Measurements from ENCODE around the gene MSX2. TPM values are rescaled to one million over a fixed set of nuclear protein-coding genes. Genes with fewer than 3 reads are reported as not detected.

Gene MSX2
- total and polyA plus RNA-seq, 2 donors (not counting 1 experiment from before 2014, with no cell fraction given): not detected

DNA sequence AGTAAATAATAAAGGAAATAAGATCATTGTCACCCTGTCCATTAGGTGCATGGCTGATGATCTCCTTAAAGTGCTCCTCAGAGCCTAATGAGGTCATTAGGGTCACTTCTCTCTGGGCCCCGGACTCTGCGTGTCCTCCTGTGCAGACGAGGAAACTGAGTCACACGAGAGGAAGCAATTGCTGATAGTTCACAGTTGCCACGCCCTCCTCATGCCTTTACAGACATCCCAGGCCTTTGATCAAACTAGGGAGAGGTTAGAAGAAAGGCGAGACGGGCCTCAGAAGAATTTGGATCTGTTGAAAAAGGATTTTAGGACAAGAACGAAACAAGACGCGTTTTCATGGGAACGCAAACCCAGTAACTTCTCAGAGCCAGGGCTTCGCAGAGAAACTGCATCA is 32.0 kb upstream of the MSX2 start:
- H3K4me2 ChIP-seq (replicated peaks; ENCODE audit: low read depth, low read length, poor library complexity, severe bottlenecking): peak overlapping the region; percentile 15
- H3K4me1 Mint-ChIP-seq: peaks cover 7% of the 10 kb centered on the region

DNA sequence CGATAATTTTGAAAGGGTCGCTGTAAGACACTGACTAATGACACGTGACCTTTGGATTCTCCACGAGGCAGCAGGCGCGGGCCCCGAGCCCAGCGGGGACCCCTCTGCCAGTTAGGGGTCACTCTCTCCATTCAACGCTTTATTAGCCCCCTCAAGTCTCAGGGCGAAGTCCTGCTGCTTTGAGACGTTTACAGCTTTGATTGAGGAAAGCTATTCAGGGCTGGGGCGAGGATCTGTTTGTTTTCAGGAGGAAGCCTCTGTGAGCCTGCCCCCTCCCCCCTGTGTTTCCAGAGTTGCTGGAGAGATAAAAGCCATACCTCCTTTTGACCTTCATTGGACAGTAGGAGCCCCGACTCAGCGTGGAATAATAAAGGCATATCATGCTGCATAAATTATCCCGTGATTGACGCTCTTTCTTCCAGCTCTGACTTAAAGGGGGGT is 31.4 kb upstream of the MSX2 start:
- WGBS (ENCODE audit: insufficient coverage): 0% methylated on average over 2 of the region's 16 CpGs
- DNase-seq: no peak
- peaks cover 0 to 5% of the 10 kb centered on the region in 2 donors for H3K4me1 ChIP-seq (ENCODE audit: control insufficient read depth in 2 of 2, insufficient read depth in 2 of 2, low read length in 2 of 2)
- ChIA-PET CTCF (no interaction called here), POLR2A (no interaction called here)
- H3K79me2 ChIP-seq (ENCODE audit: control insufficient read depth, insufficient read depth, low read length): no peaks in the 10 kb centered on the region
- H2AFZ ChIP-seq (ENCODE audit: insufficient read depth, low read depth, low read length, poor library complexity, severe bottlenecking): peak overlapping the region; percentile 15
- H3K9me3 Mint-ChIP-seq (ENCODE audit: insufficient read depth): no peaks in the 10 kb centered on the region
- H3K4me1 Mint-ChIP-seq: peaks cover 7% of the 10 kb centered on the region
- no peak for TF ChIP-seq EZH2 (IDR thresholded peaks at IDR 0.05; ENCODE audit: borderline replicate concordance, insufficient read depth, low read depth, low read length, poor library complexity, severe bottlenecking)
- TF ChIP-seq, protein P1, sequence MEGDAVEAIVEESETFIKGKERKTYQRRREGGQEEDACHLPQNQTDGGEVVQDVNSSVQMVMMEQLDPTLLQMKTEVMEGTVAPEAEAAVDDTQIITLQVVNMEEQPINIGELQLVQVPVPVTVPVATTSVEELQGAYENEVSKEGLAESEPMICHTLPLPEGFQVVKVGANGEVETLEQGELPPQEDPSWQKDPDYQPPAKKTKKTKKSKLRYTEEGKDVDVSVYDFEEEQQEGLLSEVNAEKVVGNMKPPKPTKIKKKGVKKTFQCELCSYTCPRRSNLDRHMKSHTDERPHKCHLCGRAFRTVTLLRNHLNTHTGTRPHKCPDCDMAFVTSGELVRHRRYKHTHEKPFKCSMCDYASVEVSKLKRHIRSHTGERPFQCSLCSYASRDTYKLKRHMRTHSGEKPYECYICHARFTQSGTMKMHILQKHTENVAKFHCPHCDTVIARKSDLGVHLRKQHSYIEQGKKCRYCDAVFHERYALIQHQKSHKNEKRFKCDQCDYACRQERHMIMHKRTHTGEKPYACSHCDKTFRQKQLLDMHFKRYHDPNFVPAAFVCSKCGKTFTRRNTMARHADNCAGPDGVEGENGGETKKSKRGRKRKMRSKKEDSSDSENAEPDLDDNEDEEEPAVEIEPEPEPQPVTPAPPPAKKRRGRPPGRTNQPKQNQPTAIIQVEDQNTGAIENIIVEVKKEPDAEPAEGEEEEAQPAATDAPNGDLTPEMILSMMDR (IDR thresholded peaks at IDR 0.05): no peak
- no peaks in the 10 kb centered on the region for H3K36me3 ChIP-seq (replicated peaks in 1 of 2; ENCODE audit: control extremely low read depth in 1 of 2, control insufficient read depth in 1 of 2, extremely low read depth in 1 of 2, insufficient read depth in 2 of 2, low read length in 1 of 2)
- peaks cover 0 to 5% (median 0%) of the 10 kb centered on the region in 3 donors for H3K9me3 ChIP-seq (ENCODE audit: control extremely low read depth in 1 of 3, control insufficient read depth in 2 of 3, insufficient read depth in 1 of 3, low read length in 2 of 3)
- H3K27me3 ChIP-seq (replicated peaks in 1 of 4; ENCODE audit: control extremely low read depth in 1 of 4, control insufficient read depth in 3 of 4, insufficient read depth in 4 of 4, low read length in 3 of 4): peaks cover 0 to 35% (median 17%) of the 10 kb centered on the region in 4 experiments
- H3K4me3 Mint-ChIP-seq: no peak overlapping the region
- H3K4me2 ChIP-seq (replicated peaks; ENCODE audit: low read depth, low read length, poor library complexity, severe bottlenecking): peak overlapping the region; percentile 15
- no peaks in the 10 kb centered on the region for H4K20me1 ChIP-seq (ENCODE audit: control insufficient read depth, insufficient read depth, low read length, poor library complexity, severe bottlenecking)
- peaks cover 64% of the 10 kb centered on the region for H3K27me3 Mint-ChIP-seq
- no peak overlapping the region for H3K4me3 ChIP-seq (ENCODE audit: control extremely low read depth in 1 of 5, extremely low read depth in 1 of 5, insufficient read depth in 1 of 5, low read depth in 2 of 5, low read length in 4 of 5)
- no peak overlapping the region for H3K9ac ChIP-seq (ENCODE audit: low read length)
- no peak overlapping the region for H3K27ac Mint-ChIP-seq
- no peak for ATAC-seq (ENCODE audit: low read depth)
- H3K27ac ChIP-seq (ENCODE audit: low read length in 2 of 2): no peak overlapping the region
- intact Hi-C loops (cut with micrococcal nuclease): no loop called here

More for the DNA sequence above, 32.0 kb upstream of the MSX2 start:
- no peak overlapping the region for H3K4me3 Mint-ChIP-seq
- Histone ChIP-seq H3K9ac (ENCODE audit: low read length) (no peak overlapping the region), H2AFZ (ENCODE audit: insufficient read depth, low read depth, low read length, poor library complexity, severe bottlenecking) (peak overlapping the region; percentile 15), H3K4me3 (ENCODE audit: control extremely low read depth in 1 of 5, extremely low read depth in 1 of 5, insufficient read depth in 1 of 5, low read depth in 2 of 5, low read length in 4 of 5) (no peak overlapping the region), H4K20me1 (ENCODE audit: control insufficient read depth, insufficient read depth, low read length, poor library complexity, severe bottlenecking) (no peaks in the 10 kb centered on the region), H3K79me2 (ENCODE audit: control insufficient read depth, insufficient read depth, low read length) (no peaks in the 10 kb centered on the region), H3K9me3 (ENCODE audit: control extremely low read depth in 1 of 3, control insufficient read depth in 2 of 3, insufficient read depth in 1 of 3, low read length in 2 of 3) (peaks cover 0 to 5% (median 0%) of the 10 kb centered on the region in 3 donors), H3K36me3 (replicated peaks in 1 of 2; ENCODE audit: control extremely low read depth in 1 of 2, control insufficient read depth in 1 of 2, extremely low read depth in 1 of 2, insufficient read depth in 2 of 2, low read length in 1 of 2) (no peaks in the 10 kb centered on the region), H3K4me1 (ENCODE audit: control insufficient read depth in 2 of 2, insufficient read depth in 2 of 2, low read length in 2 of 2) (peaks cover 0 to 5% of the 10 kb centered on the region in 2 donors), H3K27ac (ENCODE audit: low read length in 2 of 2) (no peak overlapping the region), H3K27me3 (replicated peaks in 1 of 4; ENCODE audit: control extremely low read depth in 1 of 4, control insufficient read depth in 3 of 4, insufficient read depth in 4 of 4, low read length in 3 of 4) (peaks cover 0 to 35% (median 19%) of the 10 kb centered on the region in 4 experiments)
- peaks cover 66% of the 10 kb centered on the region for H3K27me3 Mint-ChIP-seq
- WGBS (ENCODE audit: insufficient coverage): 15% methylated on average over 4 of the region's 12 CpGs
- no peak for DNase-seq
- no peak overlapping the region for H3K27ac Mint-ChIP-seq
- CTCF ChIA-PET: no interaction called here
- ATAC-seq (ENCODE audit: low read depth): no peak
- H3K9me3 Mint-ChIP-seq (ENCODE audit: insufficient read depth): no peaks in the 10 kb centered on the region
- intact Hi-C loops (cut with micrococcal nuclease): no loop called here
- TF ChIP-seq, protein P1 (IDR thresholded peaks at IDR 0.05): no peak
- TF ChIP-seq EZH2 (IDR thresholded peaks at IDR 0.05; ENCODE audit: borderline replicate concordance, insufficient read depth, low read depth, low read length, poor library complexity, severe bottlenecking): no peak
- POLR2A ChIA-PET: no interaction called here
